Measurements from ENCODE around the gene CYSLTR2. TPM values are rescaled to one million over a fixed set of nuclear protein-coding genes. Genes with fewer than 3 reads are reported as not detected.

CYSLTR2 gene
- total RNA-seq, 1 experiment from 2014 or later = not detected

- no peak for TF ChIP-seq CTCF (IDR thresholded peaks at IDR 0.05)
- H3K4me1 ChIP-seq (ENCODE audit: control insufficient read depth, insufficient read depth, low read length) = no peaks in the 10 kb centered on the region
- intact Hi-C loops (cut with micrococcal nuclease; ENCODE audit: unreplicated experiment) (no loop called here), in situ Hi-C loops (cut with HindIII; ENCODE audit: low pct_unique_long_range_greater_than_20kb, low sequenced_read_pairs) (no loop called here)
- H3K27ac ChIP-seq (ENCODE audit: low read length) = no peak overlapping the region
- no peak overlapping the region for H3K4me3 ChIP-seq (ENCODE audit: low read depth in 2 of 2, low read length in 2 of 2)
- H3K27me3 ChIP-seq (ENCODE audit: control insufficient read depth, insufficient read depth, low read length) = no peaks in the 10 kb centered on the region
- DNase-seq (ENCODE audit: low read depth, low spot score) (no peak), ATAC-seq (no peak)
- ChIA-PET CTCF (no interaction called here), POLR2A (no interaction called here)
- BruUV-seq (replicated peaks) = no TSS peak
- H3K9me3 ChIP-seq (ENCODE audit: control insufficient read depth, insufficient read depth, low read depth, low read length) = peaks cover 3% of the 10 kb centered on the region; the same call in 1 of the 2 replicates
- no peaks in the 10 kb centered on the region for H3K36me3 ChIP-seq (ENCODE audit: control insufficient read depth, insufficient read depth, low read length)
These were observed 34.8 kb upstream of the CYSLTR2 start for GRCh38 chr13:48618937-48619336.

GRCh38 chr13:48621056-48621455, 32.7 kb upstream of the CYSLTR2 start:
- CTCF ChIA-PET = no interaction called here
- Histone ChIP-seq H3K4me3 (ENCODE audit: low read depth in 2 of 2, low read length in 2 of 2) (no peak overlapping the region), H3K9me3 (ENCODE audit: control insufficient read depth, insufficient read depth, low read depth, low read length) (peaks cover 3% of the 10 kb centered on the region; the same call in 1 of the 2 replicates), H3K36me3 (ENCODE audit: control insufficient read depth, insufficient read depth, low read length) (no peaks in the 10 kb centered on the region), H3K27ac (ENCODE audit: low read length) (no peak overlapping the region), H3K27me3 (ENCODE audit: control insufficient read depth, insufficient read depth, low read length) (no peaks in the 10 kb centered on the region), H3K4me1 (ENCODE audit: control insufficient read depth, insufficient read depth, low read length) (no peaks in the 10 kb centered on the region)
- POLR2A ChIA-PET = no interaction called here
- ATAC-seq = no peak
- intact Hi-C loops (cut with micrococcal nuclease; ENCODE audit: unreplicated experiment) = no loop called here
- no peak for TF ChIP-seq CTCF (IDR thresholded peaks at IDR 0.05)
- no peak for TF ChIP-seq POLR2AphosphoS5 (IDR thresholded peaks at IDR 0.05; ENCODE audit: low read depth, low read length)
- TF ChIP-seq REST (IDR thresholded peaks at IDR 0.05; ENCODE audit: insufficient read depth in 1 of 2, low read depth in 2 of 2, low read length in 1 of 2) = no peak
- no peak for TF ChIP-seq SIN3A (IDR thresholded peaks at IDR 0.05; ENCODE audit: borderline replicate concordance, insufficient read depth, low read depth, low read length)
- no peak for TF ChIP-seq TCF7L2 (IDR thresholded peaks at IDR 0.05; ENCODE audit: low read depth, low read length)
- BruUV-seq (replicated peaks) = no TSS peak
- in situ Hi-C loops (cut with HindIII; ENCODE audit: low pct_unique_long_range_greater_than_20kb, low sequenced_read_pairs) = no loop called here
- no peak for DNase-seq (ENCODE audit: low read depth, low spot score)

- POLR2A ChIA-PET = no interaction called here
- ATAC-seq (no peak), DNase-seq (ENCODE audit: low read depth, low spot score) (no peak)
- in situ Hi-C loops (cut with HindIII; ENCODE audit: low pct_unique_long_range_greater_than_20kb, low sequenced_read_pairs) = no loop called here
- no peak for TF ChIP-seq TCF7L2 (IDR thresholded peaks at IDR 0.05; ENCODE audit: low read depth, low read length)
- no peak for TF ChIP-seq REST (IDR thresholded peaks at IDR 0.05; ENCODE audit: insufficient read depth in 1 of 2, low read depth in 2 of 2, low read length in 1 of 2)
- TF ChIP-seq CTCF (IDR thresholded peaks at IDR 0.05) = no peak
- H3K36me3 ChIP-seq (ENCODE audit: control insufficient read depth, insufficient read depth, low read length) = no peaks in the 10 kb centered on the region
- CTCF ChIA-PET = no interaction called here
- intact Hi-C loops (cut with micrococcal nuclease; ENCODE audit: unreplicated experiment) = no loop called here
- no peaks in the 10 kb centered on the region for H3K27me3 ChIP-seq (ENCODE audit: control insufficient read depth, insufficient read depth, low read length)
- no peaks in the 10 kb centered on the region for H3K9me3 ChIP-seq (ENCODE audit: control insufficient read depth, insufficient read depth, low read depth, low read length)
- H3K4me3 ChIP-seq (ENCODE audit: low read depth in 2 of 2, low read length in 2 of 2) = no peak overlapping the region
- no peaks in the 10 kb centered on the region for H3K4me1 ChIP-seq (ENCODE audit: control insufficient read depth, insufficient read depth, low read length)
- H3K27ac ChIP-seq (ENCODE audit: low read length) = no peak overlapping the region
- BruUV-seq (replicated peaks) = no TSS peak
These were observed 29.7 kb upstream of the CYSLTR2 start for GRCh38 chr13:48624016-48624415.
